GM21619 (cell line): ENCODE results near the gene VWC2L.

Source experiments
- ATAC-seq: cut with Tn5 transposase; IDR thresholded peaks from one replicate; pipeline ENCODE4 v1.9.1; 2021; ENCODE audit not compliant: unreplicated experiment

VWC2L gene

DNA sequence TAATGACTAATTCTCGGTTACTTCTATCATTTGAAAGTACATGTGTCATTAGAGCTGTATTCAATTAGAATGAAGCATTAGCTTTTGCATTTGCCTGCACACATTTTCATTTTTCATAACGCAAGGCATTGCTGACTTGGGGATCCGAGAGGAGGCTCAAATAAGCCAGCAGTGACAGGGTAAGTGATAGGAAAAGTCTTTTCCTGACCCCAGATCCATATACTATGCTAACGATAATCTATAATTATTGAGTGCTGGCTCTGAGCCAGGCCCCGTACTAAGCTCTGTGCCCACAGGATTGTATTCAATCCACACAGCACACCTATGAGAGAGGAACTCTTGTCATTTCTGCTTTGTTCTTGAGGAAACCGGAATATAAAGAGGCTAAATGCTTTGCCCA lies 168.2 kb downstream of the VWC2L start:
- ATAC-seq, result no peak

- ATAC-seq, result no peak
These were observed 176.6 kb downstream of the VWC2L start for GRCh38 chr2:214587442-214587841.

DNA sequence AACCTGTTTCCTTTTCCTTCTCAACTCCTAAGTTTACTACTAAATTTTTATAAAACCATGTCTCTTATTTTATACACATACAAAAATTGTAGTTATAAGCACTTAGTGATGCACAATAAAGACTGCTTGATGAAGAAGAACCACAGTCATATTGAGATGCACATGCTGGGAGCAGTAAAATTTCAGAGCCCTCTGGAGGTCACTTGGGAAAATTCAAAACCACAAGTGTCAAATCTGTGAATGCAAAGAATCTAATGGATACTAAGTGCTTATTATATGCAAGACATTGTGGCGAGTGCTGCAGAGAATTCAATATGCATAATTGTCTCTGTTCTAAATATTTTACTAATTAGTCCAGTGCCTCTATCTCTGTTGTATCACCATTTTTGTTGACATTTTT lies 180.5 kb downstream of the VWC2L start:
- no peak for ATAC-seq

- no peak for ATAC-seq
These were observed 181.2 kb downstream of the VWC2L start for GRCh38 chr2:214592011-214592410.

DNA sequence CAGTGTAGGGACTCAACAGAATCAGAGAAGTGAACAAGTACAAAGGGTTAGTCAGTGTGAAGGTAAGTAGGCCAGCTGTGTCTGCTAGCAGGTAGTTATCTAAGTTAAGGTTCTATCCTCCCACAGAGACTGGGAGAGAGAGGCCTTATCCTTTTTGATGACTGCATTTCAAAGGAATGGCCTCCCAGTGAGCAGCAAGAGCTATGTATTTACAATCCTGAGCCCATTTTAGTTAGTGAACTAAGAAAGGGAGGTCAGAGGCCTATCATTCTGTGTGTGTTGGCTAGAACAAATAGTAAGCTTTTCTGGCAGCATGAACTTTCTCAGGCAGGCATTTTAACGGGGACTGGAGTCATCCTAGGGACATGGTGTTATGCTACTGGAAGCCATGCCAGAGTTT lies 182.9 kb downstream of the VWC2L start:
- no peak for ATAC-seq

DNA sequence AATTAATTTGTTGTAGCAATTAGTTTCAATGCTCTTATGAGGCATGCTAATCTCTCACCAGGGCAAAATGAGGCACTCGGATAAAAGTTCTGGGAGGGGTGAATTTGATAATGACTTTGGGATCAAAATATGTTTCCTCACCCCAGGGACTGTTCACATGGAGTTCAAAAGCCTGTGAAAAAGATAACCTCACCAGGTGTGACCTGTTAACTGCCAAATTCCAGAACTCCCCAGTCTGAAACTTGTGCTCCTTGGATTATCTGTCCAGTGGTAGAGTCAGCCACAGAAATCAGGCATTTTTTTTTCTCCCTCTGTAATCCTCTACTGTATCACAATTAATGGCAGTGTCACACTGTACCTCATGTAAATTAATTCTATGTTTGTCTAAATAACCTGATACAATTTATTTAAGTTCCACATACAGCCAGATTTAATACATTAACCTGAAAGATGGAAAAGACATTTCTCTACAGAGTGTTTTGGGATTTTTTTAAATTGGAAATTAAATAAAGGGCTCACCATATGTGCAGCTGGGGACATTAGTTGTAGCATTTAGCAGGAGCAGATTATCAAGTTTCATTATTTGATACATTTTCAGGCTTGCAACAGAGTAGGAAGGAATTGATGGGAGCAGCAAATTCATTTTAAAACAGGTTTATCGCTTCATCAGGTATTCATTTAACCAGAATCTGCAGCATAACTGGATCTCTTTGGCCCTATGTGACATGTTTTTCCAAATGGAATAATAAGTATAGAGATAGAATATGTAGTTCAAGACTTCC lies 191.2 kb downstream of the VWC2L start:
- no peak for ATAC-seq

- ATAC-seq, result no peak
These were observed 194.0 kb downstream of the VWC2L start for GRCh38 chr2:214604861-214605260.

DNA sequence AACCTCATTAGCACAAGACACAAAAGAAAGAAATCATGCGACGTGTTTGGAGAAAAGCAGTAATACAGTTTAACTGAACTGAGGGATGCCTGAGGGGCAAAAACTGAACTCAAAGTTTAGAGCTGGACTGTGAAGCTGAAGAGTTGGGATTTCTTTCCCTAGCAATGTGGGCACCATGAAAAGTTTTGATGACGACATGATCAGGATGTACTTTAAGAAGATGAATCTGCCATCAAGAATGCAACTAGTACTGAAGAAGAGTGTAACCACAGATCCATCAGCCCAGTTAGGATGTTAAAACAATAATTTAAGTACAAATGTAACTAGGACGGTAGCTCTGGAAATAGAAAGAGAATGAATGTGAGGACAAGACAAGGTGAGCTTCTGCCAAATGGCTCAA lies 196.2 kb downstream of the VWC2L start:
- no peak for ATAC-seq

- ATAC-seq, result no peak
These were observed 200.2 kb downstream of the VWC2L start for GRCh38 chr2:214611015-214611414.

DNA sequence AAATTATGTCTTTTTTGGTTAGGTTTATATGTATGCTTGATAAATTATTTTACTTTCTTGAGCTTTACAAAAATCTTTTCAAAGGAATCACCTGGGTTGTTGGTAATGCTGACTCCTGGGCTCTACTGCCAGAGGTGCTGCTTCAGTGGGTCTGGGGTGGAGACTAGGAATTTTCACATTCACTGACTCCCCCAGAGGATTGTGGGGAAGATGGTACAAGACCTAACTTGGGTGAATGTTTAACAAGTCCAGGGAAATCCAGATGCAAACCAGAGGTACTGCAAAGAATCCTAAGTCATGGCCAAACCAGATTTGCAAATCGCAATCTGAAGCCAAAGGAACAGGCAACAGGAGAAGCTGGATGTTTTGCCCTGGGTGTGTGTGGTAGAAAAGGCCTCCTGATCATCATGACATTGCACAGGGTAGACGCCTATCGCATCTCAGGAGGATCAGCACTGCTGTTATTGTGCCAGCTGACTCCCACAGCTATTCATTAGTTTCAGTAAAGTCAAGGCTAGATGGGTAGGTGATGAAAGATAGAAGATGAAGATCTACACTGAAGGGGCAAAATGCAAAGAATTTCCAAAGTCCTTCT lies 213.4 kb downstream of the VWC2L start:
- no peak for ATAC-seq

- no peak for ATAC-seq
These were observed 217.2 kb downstream of the VWC2L start for GRCh38 chr2:214628091-214628490.
